BLaER1 treated with 17β-estradiol and CSF1 and Interleukin-3, amounts not matched to agents 10 nM and 100 nM (cell line): ENCODE data around the gene GSTM3.
A peak's percentile ranks its signal among the peaks of the same experiment; 100 is the strongest.
"Not testable (repeated sequence)": the region's sequence is repeated elsewhere in the genome, so short reads cannot be mapped to it uniquely, and the experiment has no call there.

ENCODE experiments used
- H3K27ac ChIP-seq, 11 experiments: shearing (Covaris generic); formaldehyde crosslinking; 2 replicates each; pipeline ENCODE4 v1.8.1; 2022
- H3K27me3 ChIP-seq, 11 experiments: shearing (Covaris generic); formaldehyde crosslinking; 2 replicates each; pipeline ENCODE4 v1.8.1; 2022
- H3K36me3 ChIP-seq, 11 experiments: shearing (Covaris generic); formaldehyde crosslinking; 2 replicates each; pipeline ENCODE4 v1.8.1; 2022
- H3K4me1 ChIP-seq, 10 experiments: shearing (Covaris generic); formaldehyde crosslinking; 2 replicates each; pipeline ENCODE4 v1.8.1; 2022
- H3K4me2 ChIP-seq, 11 experiments: shearing (Covaris generic); formaldehyde crosslinking; 2 replicates each; pipeline ENCODE4 v1.8.1; 2022
- H3K4me3 ChIP-seq, 10 experiments: shearing (Covaris generic); formaldehyde crosslinking; 2 replicates each; pipeline ENCODE4 v1.8.1; 2022
- H3K9ac ChIP-seq, 11 experiments: shearing (Covaris generic); formaldehyde crosslinking; 2 replicates each; pipeline ENCODE4 v1.8.1; 2022
- H3K9me3 ChIP-seq, 11 experiments: shearing (Covaris generic); formaldehyde crosslinking; replicated peaks in 1 of 11; 2 replicates each; pipeline ENCODE4 v1.8.1; 2022
- H4K20me1 ChIP-seq, 11 experiments: shearing (Covaris generic); formaldehyde crosslinking; 2 replicates each; pipeline ENCODE4 v1.8.1; 2022
- Cebpa-rat ChIP-seq, 11 experiments: shearing (Covaris generic); IDR thresholded peaks; 2 replicates each; pipeline ENCODE4 v1.8.1; 2022

GSTM3 gene

GRCh38 chr1:109749221-109749620 is 8.4 kb upstream of the GSTM3 start:
- Histone ChIP-seq H3K9ac (no peak overlapping the region), H3K4me2 (no peak overlapping the region), H3K27ac (no peak overlapping the region), H4K20me1 (no peaks in the 10 kb centered on the region), H3K9me3 (peaks cover 0 to 12% (median 4%) of the 10 kb centered on the region in 11 experiments; a peak in 4 of 22 replicates), H3K36me3 (no peaks in the 10 kb centered on the region), H3K27me3 (no peaks in the 10 kb centered on the region), H3K4me1 (no peaks in the 10 kb centered on the region), H3K4me3 (no peak overlapping the region)
- TF ChIP-seq Cebpa-rat (IDR thresholded peaks at IDR 0.05), result no peak

- H4K20me1 ChIP-seq, H3K4me3 ChIP-seq, H3K9ac ChIP-seq, H3K36me3 ChIP-seq, H3K27ac ChIP-seq, H3K4me2 ChIP-seq, H3K4me1 ChIP-seq, H3K27me3 ChIP-seq: not testable (repeated sequence)
- H3K9me3 ChIP-seq, result peaks cover 0 to 12% (median 4%) of the 10 kb centered on the region in 11 experiments; a peak in 4 of 22 replicates
Observed at GRCh38 chr1:109748311-109748710, 7.5 kb upstream of the GSTM3 start.

- no peak for TF ChIP-seq Cebpa-rat (IDR thresholded peaks at IDR 0.05)
- H3K36me3 ChIP-seq, result no peaks in the 10 kb centered on the region
- H3K4me1 ChIP-seq, result no peaks in the 10 kb centered on the region
- peaks cover 22 to 43% (median 34%) of the 10 kb centered on the region in 11 experiments for H3K27me3 ChIP-seq
- H3K9ac ChIP-seq, result no peak overlapping the region
- H3K4me3 ChIP-seq, result peak overlapping the region in 1 of 10 experiments; percentile 18; a peak in 4 of 20 replicates
- no peak overlapping the region for H3K27ac ChIP-seq
- H3K4me2 ChIP-seq, result no peak overlapping the region
- H4K20me1 ChIP-seq, result no peaks in the 10 kb centered on the region
- H3K9me3 ChIP-seq, result peaks cover 15 to 23% (median 18%) of the 10 kb centered on the region in 11 experiments
Observed at GRCh38 chr1:109739738-109740614, 862 bp downstream of the GSTM3 start.

GRCh38 chr1:109733236-109733870 is 7.5 kb downstream of the GSTM3 start:
- Histone ChIP-seq H3K27me3 (peaks cover 0 to 6% (median 0%) of the 10 kb centered on the region in 11 experiments; a peak in 1 of 22 replicates), H3K9ac (no peak overlapping the region), H3K36me3 (no peaks in the 10 kb centered on the region), H3K4me2 (no peak overlapping the region), H3K4me3 (no peak overlapping the region), H3K27ac (no peak overlapping the region), H3K9me3 (peaks cover 0 to 10% (median 0%) of the 10 kb centered on the region in 11 experiments; a peak in 2 of 22 replicates), H4K20me1 (no peaks in the 10 kb centered on the region), H3K4me1 (no peaks in the 10 kb centered on the region)
- TF ChIP-seq Cebpa-rat (IDR thresholded peaks at IDR 0.05), result no peak

- Histone ChIP-seq H3K4me2 (no peak overlapping the region), H3K27ac (no peak overlapping the region)
- TF ChIP-seq Cebpa-rat (IDR thresholded peaks at IDR 0.05), result no peak
Observed at GRCh38 chr1:109732390-109732881, 8.4 kb downstream of the GSTM3 start.

GRCh38 chr1:109730666-109731065 is 10.2 kb downstream of the GSTM3 start:
- H4K20me1 ChIP-seq, result no peaks in the 10 kb centered on the region
- peaks cover 0 to 4% (median 0%) of the 10 kb centered on the region in 10 experiments; a peak in 1 of 20 replicates for H3K4me1 ChIP-seq
- TF ChIP-seq Cebpa-rat (IDR thresholded peaks at IDR 0.05), result no peak
- H3K4me3 ChIP-seq, result no peak overlapping the region
- peaks cover 0 to 14% (median 7%) of the 10 kb centered on the region in 11 experiments; a peak in 12 of 22 replicates for H3K9me3 ChIP-seq
- H3K27me3 ChIP-seq, result no peaks in the 10 kb centered on the region
- H3K9ac ChIP-seq, result no peak overlapping the region
- no peaks in the 10 kb centered on the region; a peak in 1 of 22 replicates for H3K36me3 ChIP-seq
- no peak overlapping the region for H3K4me2 ChIP-seq
- no peak overlapping the region for H3K27ac ChIP-seq

More at GRCh38 chr1:109732390-109732881, 8.4 kb downstream of the GSTM3 start:
- H3K27me3 ChIP-seq, result no peaks in the 10 kb centered on the region
- peaks cover 0 to 10% (median 0%) of the 10 kb centered on the region in 11 experiments; a peak in 2 of 22 replicates for H3K9me3 ChIP-seq
- H3K4me3 ChIP-seq, result no peak overlapping the region
- H3K4me1 ChIP-seq, result no peaks in the 10 kb centered on the region
- H4K20me1 ChIP-seq, result no peaks in the 10 kb centered on the region
- no peaks in the 10 kb centered on the region for H3K36me3 ChIP-seq
- H3K9ac ChIP-seq, result no peak overlapping the region

- Histone ChIP-seq H3K9me3 (peaks cover 0 to 16% (median 10%) of the 10 kb centered on the region in 11 experiments; a peak in 12 of 22 replicates), H3K27ac (no peak overlapping the region), H4K20me1 (no peaks in the 10 kb centered on the region), H3K4me1 (peaks cover 0 to 4% (median 0%) of the 10 kb centered on the region in 10 experiments; a peak in 1 of 20 replicates), H3K36me3 (no peaks in the 10 kb centered on the region; a peak in 1 of 22 replicates), H3K4me3 (no peak overlapping the region), H3K27me3 (no peaks in the 10 kb centered on the region), H3K4me2 (no peak overlapping the region), H3K9ac (no peak overlapping the region)
- no peak for TF ChIP-seq Cebpa-rat (IDR thresholded peaks at IDR 0.05)
Observed at GRCh38 chr1:109728870-109729269, 12.0 kb downstream of the GSTM3 start.

- no peak overlapping the region for H3K4me3 ChIP-seq
Observed at GRCh38 chr1:109726728-109727373, 14.0 kb downstream of the GSTM3 start.

More at GRCh38 chr1:109726728-109727373, 14.0 kb downstream of the GSTM3 start:
- Histone ChIP-seq H4K20me1 (no peaks in the 10 kb centered on the region), H3K4me2 (no peak overlapping the region), H3K9ac (no peak overlapping the region), H3K9me3 (peaks cover 0 to 16% (median 6%) of the 10 kb centered on the region in 11 experiments; a peak in 11 of 22 replicates), H3K27me3 (no peaks in the 10 kb centered on the region), H3K27ac (no peak overlapping the region), H3K36me3 (no peaks in the 10 kb centered on the region; a peak in 1 of 22 replicates), H3K4me1 (peaks cover 0 to 4% (median 0%) of the 10 kb centered on the region in 10 experiments; a peak in 1 of 20 replicates)
- TF ChIP-seq Cebpa-rat (IDR thresholded peaks at IDR 0.05), result no peak
